HEK293 (cell line): ENCODE results near the gene KIF19.

Experiments
- BCL6B ChIP-seq: fragments of 450-650 bp; formaldehyde crosslinking; IDR thresholded peaks from 2 replicates; pipeline ENCODE4 v1.5.1; 2017; ENCODE audit warnings: missing biosample characterization, missing genetic modification characterization
- GLIS2 ChIP-seq: fragments of 450-650 bp; formaldehyde crosslinking; IDR thresholded peaks from 2 replicates; pipeline ENCODE4 v1.5.1; 2016; ENCODE audit warnings: missing biosample characterization, missing genetic modification characterization
- MYNN ChIP-seq: fragments of 450-650 bp; formaldehyde crosslinking; IDR thresholded peaks from 2 replicates; pipeline ENCODE4 v1.5.1; 2016; ENCODE audit warnings: missing biosample characterization, missing genetic modification characterization, borderline replicate concordance
- PRDM10 ChIP-seq: fragments of 450-650 bp; formaldehyde crosslinking; IDR thresholded peaks from 2 replicates; pipeline ENCODE4 v1.5.1; 2016; ENCODE audit warnings: missing biosample characterization, missing genetic modification characterization
- PRDM6 ChIP-seq: fragments of 450-650 bp; formaldehyde crosslinking; IDR thresholded peaks from 2 replicates; pipeline ENCODE4 v1.5.1; 2017; ENCODE audit warnings: missing biosample characterization, missing genetic modification characterization
- ZBTB1 ChIP-seq: fragments of 450-650 bp; formaldehyde crosslinking; IDR thresholded peaks from 2 replicates; pipeline ENCODE4 v1.5.1; 2016; ENCODE audit warnings: missing biosample characterization, missing genetic modification characterization
- ZFHX2 ChIP-seq: fragments of 450-650 bp; formaldehyde crosslinking; conservative IDR thresholded peaks from 2 replicates; pipeline ENCODE4 v1.5.1; 2016; ENCODE audit warnings: missing biosample characterization, missing genetic modification characterization
- ZFP37 ChIP-seq: fragments of 450-650 bp; formaldehyde crosslinking; IDR thresholded peaks from 2 replicates; pipeline ENCODE4 v1.5.1; 2016; ENCODE audit warnings: missing biosample characterization, missing genetic modification characterization
- ZNF184 ChIP-seq: fragments of 450-650 bp; IDR thresholded peaks from 2 replicates; pipeline ENCODE4 v1.5.1; 2018; ENCODE audit warnings: missing biosample characterization, mild to moderate bottlenecking, missing genetic modification characterization
- ZNF24 ChIP-seq: fragments of 450-650 bp; formaldehyde crosslinking; IDR thresholded peaks from 2 replicates; pipeline ENCODE4 v1.5.1; 2016; ENCODE audit warnings: missing biosample characterization, missing genetic modification characterization
- ZNF302 ChIP-seq: fragments of 450-650 bp; formaldehyde crosslinking; IDR thresholded peaks from 2 replicates; pipeline ENCODE4 v1.5.1; 2016; ENCODE audit warnings: missing biosample characterization, missing genetic modification characterization, low read depth
- ZNF324 ChIP-seq: fragments of 450-650 bp; formaldehyde crosslinking; IDR thresholded peaks from 2 replicates; pipeline ENCODE4 v1.5.1; 2016; ENCODE audit warnings: missing biosample characterization, missing genetic modification characterization
- ZNF394 ChIP-seq: fragments of 450-650 bp; formaldehyde crosslinking; IDR thresholded peaks from 2 replicates; pipeline ENCODE4 v1.5.1; 2016; ENCODE audit warnings: missing biosample characterization, missing genetic modification characterization, mild to moderate bottlenecking, moderate library complexity, borderline replicate concordance
- ZNF398 ChIP-seq: fragments of 450-650 bp; formaldehyde crosslinking; IDR thresholded peaks from 2 replicates; pipeline ENCODE4 v1.5.1; 2017; ENCODE audit warnings: missing biosample characterization, missing genetic modification characterization
- ZNF423 ChIP-seq: fragments of 450-650 bp; formaldehyde crosslinking; IDR thresholded peaks from 2 replicates; pipeline ENCODE4 v1.5.1; 2016; ENCODE audit warnings: missing biosample characterization, missing genetic modification characterization
- ZNF544 ChIP-seq: fragments of 450-650 bp; formaldehyde crosslinking; IDR thresholded peaks from 2 replicates; pipeline ENCODE4 v1.5.0; 2017; ENCODE audit warnings: missing biosample characterization, missing genetic modification characterization
- ZNF548 ChIP-seq: fragments of 450-650 bp; formaldehyde crosslinking; IDR thresholded peaks from 2 replicates; pipeline ENCODE4 v1.5.1; 2016; ENCODE audit warnings: missing biosample characterization, missing genetic modification characterization
- ZNF558 ChIP-seq: fragments of 450-650 bp; formaldehyde crosslinking; IDR thresholded peaks from 2 replicates; pipeline ENCODE4 v1.5.1; 2016; ENCODE audit warnings: missing biosample characterization, missing genetic modification characterization
- ZNF629 ChIP-seq: fragments of 450-650 bp; formaldehyde crosslinking; IDR thresholded peaks from 2 replicates; pipeline ENCODE4 v1.5.1; 2017; ENCODE audit warnings: missing biosample characterization, missing genetic modification characterization
- ZNF664 ChIP-seq: fragments of 450-650 bp; formaldehyde crosslinking; IDR thresholded peaks from 2 replicates; pipeline ENCODE4 v1.5.1; 2016; ENCODE audit warnings: missing biosample characterization, missing genetic modification characterization
- ZNF704 ChIP-seq: fragments of 450-650 bp; formaldehyde crosslinking; IDR thresholded peaks from 2 replicates; pipeline ENCODE4 v1.5.1; 2016; ENCODE audit warnings: missing biosample characterization, missing genetic modification characterization
- TF ChIP-seq, protein P1 (sequence below): fragments of 450-650 bp; formaldehyde crosslinking; IDR thresholded peaks from 2 replicates; pipeline ENCODE4 v1.5.1; 2016; ENCODE audit warnings: missing biosample characterization, missing genetic modification characterization, low read depth
- TF ChIP-seq, protein P2 (sequence below): fragments of 450-650 bp; formaldehyde crosslinking; IDR thresholded peaks from 2 replicates; pipeline ENCODE4 v1.5.1; 2016; ENCODE audit warnings: missing biosample characterization, missing genetic modification characterization

KIF19 gene

GRCh38 chr17:74282587-74283370 is 43.2 kb upstream of the KIF19 start (continued):
- TF ChIP-seq ZNF398 (no peak), ZNF302 (tag by site-specific recombination) (no peak), ZNF544 (tag by site-specific recombination) (no peak), ZNF24 (tag by site-specific recombination) (no peak), ZNF664 (tag by site-specific recombination) (no peak), ZNF324 (tag by site-specific recombination) (no peak), ZBTB1 (tag by site-specific recombination) (no peak), PRDM6 (tag by site-specific recombination) (no peak), ZNF394 (tag by site-specific recombination) (peak; percentile 51; the same call in 1 of the 2 replicates), ZNF184 (tag by site-specific recombination) (no peak), ZFHX2 (tag by site-specific recombination) (peak; percentile 65), ZFP37 (tag by site-specific recombination) (no peak), ZNF548 (tag by site-specific recombination) (no peak), MYNN (tag by site-specific recombination) (no peak), ZNF704 (no peak), GLIS2 (tag by site-specific recombination) (peak; percentile 53), PRDM10 (tag by site-specific recombination) (0 out of 2 replicates have a peak, but pooled peaks have one; percentile 21), ZNF423 (tag by site-specific recombination) (no peak), ZNF629 (tag by site-specific recombination) (peak; percentile 58), ZNF558 (tag by site-specific recombination) (no peak), BCL6B (tag by site-specific recombination) (no peak)
- TF ChIP-seq, protein P1, sequence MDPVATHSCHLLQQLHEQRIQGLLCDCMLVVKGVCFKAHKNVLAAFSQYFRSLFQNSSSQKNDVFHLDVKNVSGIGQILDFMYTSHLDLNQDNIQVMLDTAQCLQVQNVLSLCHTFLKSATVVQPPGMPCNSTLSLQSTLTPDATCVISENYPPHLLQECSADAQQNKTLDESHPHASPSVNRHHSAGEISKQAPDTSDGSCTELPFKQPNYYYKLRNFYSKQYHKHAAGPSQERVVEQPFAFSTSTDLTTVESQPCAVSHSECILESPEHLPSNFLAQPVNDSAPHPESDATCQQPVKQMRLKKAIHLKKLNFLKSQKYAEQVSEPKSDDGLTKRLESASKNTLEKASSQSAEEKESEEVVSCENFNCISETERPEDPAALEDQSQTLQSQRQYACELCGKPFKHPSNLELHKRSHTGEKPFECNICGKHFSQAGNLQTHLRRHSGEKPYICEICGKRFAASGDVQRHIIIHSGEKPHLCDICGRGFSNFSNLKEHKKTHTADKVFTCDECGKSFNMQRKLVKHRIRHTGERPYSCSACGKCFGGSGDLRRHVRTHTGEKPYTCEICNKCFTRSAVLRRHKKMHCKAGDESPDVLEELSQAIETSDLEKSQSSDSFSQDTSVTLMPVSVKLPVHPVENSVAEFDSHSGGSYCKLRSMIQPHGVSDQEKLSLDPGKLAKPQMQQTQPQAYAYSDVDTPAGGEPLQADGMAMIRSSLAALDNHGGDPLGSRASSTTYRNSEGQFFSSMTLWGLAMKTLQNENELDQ (tag by site-specific recombination) = no peak
- TF ChIP-seq, protein P2, sequence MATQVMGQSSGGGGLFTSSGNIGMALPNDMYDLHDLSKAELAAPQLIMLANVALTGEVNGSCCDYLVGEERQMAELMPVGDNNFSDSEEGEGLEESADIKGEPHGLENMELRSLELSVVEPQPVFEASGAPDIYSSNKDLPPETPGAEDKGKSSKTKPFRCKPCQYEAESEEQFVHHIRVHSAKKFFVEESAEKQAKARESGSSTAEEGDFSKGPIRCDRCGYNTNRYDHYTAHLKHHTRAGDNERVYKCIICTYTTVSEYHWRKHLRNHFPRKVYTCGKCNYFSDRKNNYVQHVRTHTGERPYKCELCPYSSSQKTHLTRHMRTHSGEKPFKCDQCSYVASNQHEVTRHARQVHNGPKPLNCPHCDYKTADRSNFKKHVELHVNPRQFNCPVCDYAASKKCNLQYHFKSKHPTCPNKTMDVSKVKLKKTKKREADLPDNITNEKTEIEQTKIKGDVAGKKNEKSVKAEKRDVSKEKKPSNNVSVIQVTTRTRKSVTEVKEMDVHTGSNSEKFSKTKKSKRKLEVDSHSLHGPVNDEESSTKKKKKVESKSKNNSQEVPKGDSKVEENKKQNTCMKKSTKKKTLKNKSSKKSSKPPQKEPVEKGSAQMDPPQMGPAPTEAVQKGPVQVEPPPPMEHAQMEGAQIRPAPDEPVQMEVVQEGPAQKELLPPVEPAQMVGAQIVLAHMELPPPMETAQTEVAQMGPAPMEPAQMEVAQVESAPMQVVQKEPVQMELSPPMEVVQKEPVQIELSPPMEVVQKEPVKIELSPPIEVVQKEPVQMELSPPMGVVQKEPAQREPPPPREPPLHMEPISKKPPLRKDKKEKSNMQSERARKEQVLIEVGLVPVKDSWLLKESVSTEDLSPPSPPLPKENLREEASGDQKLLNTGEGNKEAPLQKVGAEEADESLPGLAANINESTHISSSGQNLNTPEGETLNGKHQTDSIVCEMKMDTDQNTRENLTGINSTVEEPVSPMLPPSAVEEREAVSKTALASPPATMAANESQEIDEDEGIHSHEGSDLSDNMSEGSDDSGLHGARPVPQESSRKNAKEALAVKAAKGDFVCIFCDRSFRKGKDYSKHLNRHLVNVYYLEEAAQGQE (tag by site-specific recombination) = no peak
